ENCODE measurements around the gene SLIT3.

Gene SLIT3

DNA sequence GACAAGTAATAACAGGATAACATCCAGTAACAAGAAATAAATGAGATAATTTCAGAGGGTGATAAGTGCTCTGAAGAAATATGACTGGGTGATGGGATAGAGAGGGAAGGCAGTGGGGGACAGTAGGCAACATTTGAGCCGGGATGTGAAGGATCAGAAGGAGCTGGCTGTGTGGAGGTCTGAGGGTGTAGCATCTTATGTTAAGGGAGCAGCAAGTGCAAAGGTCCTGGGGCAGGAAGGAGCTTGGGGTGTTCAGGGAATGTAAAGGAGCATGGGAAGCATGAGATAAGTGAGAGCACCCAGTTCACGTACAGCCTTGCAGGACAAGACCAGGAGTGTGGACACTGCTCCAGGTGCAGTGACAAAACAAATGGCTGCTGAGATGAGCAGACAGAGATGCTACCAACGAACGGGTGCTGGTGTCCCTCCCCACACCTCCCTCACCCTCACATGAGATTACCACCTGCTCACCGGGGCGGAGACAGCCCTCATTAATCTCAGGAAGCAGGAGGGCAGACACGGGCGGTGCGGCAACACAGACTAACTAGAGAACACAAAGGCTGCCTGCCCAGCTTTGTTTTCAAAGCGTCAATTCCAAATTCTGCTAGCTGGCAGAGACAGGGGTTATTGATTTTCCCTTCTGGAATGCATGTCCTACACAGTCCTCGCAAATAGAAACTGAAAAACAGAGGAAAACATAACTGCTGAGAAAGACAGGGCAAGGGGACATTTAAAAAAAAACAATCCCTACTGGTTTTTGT lies 423.6 kb downstream of the SLIT3 start:
- no peak overlapping the region for H3K4me3 ChIP-seq (ENCODE audit: low read depth, low read length)
- no peaks in the 10 kb centered on the region for H3K9me3 ChIP-seq (ENCODE audit: control insufficient read depth, insufficient read depth, low read depth, low read length)
- H3K36me3 ChIP-seq (ENCODE audit: control insufficient read depth, insufficient read depth, low read length), result no peaks in the 10 kb centered on the region
- H3K27me3 ChIP-seq (ENCODE audit: control insufficient read depth, insufficient read depth, low read length), result no peaks in the 10 kb centered on the region
- H3K9ac ChIP-seq (ENCODE audit: low read length), result no peak overlapping the region
- peaks cover 42% of the 10 kb centered on the region for H3K4me1 ChIP-seq (ENCODE audit: control insufficient read depth, insufficient read depth, low read length)
- H3K27ac ChIP-seq (ENCODE audit: low read depth, low read length), result no peak overlapping the region

DNA sequence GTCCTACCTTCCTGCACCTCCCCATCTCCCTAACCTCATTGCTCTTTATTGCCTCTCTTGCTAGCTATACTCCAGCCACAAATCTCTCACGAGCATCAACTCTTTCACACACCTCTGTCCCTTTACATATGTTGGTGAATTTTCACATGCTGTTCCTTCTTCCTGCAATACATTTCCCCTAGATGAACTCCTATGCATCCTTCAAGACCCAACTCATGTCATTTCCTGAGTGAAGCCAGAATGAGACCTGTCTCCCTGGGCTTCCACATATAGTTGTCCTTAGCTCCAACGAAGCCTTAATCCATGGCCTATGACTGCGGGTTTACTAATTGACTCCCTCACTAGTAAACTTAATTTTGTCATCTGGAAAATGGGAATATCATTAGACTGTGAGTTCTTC lies 424.5 kb downstream of the SLIT3 start:
- Histone ChIP-seq H3K4me3 (ENCODE audit: low read depth, low read length) (no peak overlapping the region), H3K9me3 (ENCODE audit: control insufficient read depth, insufficient read depth, low read depth, low read length) (no peaks in the 10 kb centered on the region), H3K36me3 (ENCODE audit: control insufficient read depth, insufficient read depth, low read length) (no peaks in the 10 kb centered on the region), H3K27me3 (ENCODE audit: control insufficient read depth, insufficient read depth, low read length) (no peaks in the 10 kb centered on the region), H3K9ac (ENCODE audit: low read length) (no peak overlapping the region), H3K4me1 (ENCODE audit: control insufficient read depth, insufficient read depth, low read length) (peaks cover 34% of the 10 kb centered on the region), H3K27ac (ENCODE audit: low read depth, low read length) (no peak overlapping the region)

DNA sequence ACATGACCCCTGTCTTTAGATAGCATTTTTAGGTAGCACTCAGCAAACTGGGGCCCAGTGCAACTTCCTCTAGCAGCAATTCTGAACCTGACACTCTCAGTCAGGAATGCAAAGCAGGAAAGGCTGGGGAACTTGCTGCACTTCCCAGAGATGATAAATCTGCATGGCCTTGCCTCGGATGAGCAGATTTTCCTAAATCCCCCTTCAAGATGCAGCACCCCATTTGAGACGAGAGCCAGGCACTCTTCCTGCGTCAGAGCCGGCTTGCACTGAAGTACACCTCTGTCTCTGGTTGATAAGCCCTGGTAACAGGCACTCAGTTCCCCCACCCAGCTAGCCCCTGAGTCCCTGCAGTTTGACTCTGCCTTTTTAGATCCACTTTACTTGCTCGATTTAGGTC lies 425.1 kb downstream of the SLIT3 start:
- Histone ChIP-seq H3K27me3 (ENCODE audit: control insufficient read depth, insufficient read depth, low read length) (no peaks in the 10 kb centered on the region), H3K9ac (ENCODE audit: low read length) (peak overlapping the region; percentile 19), H3K27ac (ENCODE audit: low read depth, low read length) (no peak overlapping the region), H3K36me3 (ENCODE audit: control insufficient read depth, insufficient read depth, low read length) (no peaks in the 10 kb centered on the region), H3K4me3 (ENCODE audit: low read depth, low read length) (no peak overlapping the region), H3K4me1 (ENCODE audit: control insufficient read depth, insufficient read depth, low read length) (peaks cover 31% of the 10 kb centered on the region), H3K9me3 (ENCODE audit: control insufficient read depth, insufficient read depth, low read depth, low read length) (no peaks in the 10 kb centered on the region)

DNA sequence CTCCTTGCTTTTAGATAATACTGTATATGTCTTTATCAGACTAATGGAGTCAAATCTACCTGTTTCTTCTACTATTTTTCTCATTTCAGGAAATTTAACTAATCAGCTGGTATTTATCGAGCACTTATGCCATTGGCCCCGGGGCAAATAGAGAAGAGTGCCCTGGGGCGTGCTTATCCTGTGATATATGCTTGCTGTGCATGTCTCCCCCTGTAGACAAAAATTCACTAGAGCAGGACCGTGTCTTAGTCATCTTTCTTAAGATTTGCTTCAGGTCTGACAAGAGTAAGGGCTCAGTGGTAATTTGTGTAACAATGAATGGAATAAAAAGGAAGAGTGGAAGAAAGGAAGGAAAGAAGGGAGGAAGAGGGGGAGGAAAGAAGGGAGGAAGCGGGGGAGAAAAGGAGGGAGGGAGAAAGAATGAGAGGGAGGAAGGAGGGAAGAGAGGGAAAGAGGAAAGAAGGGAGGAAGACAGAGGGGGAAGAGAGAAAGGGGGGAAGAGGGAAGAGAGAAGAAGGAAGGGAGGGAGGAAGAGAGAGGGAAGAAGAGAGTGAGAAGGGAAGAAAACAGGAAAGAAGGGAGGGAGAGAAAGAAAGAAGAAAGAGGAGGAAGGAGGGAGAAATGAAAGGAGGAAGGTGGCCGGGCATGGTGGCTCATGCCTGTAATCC lies 426.1 kb downstream of the SLIT3 start:
- H3K27ac ChIP-seq (ENCODE audit: low read depth, low read length), result no peak overlapping the region
- no peak overlapping the region for H3K9ac ChIP-seq (ENCODE audit: low read length)
- H3K9me3 ChIP-seq (ENCODE audit: control insufficient read depth, insufficient read depth, low read depth, low read length), result no peaks in the 10 kb centered on the region
- no peak overlapping the region for H3K4me3 ChIP-seq (ENCODE audit: low read depth, low read length)
- no peaks in the 10 kb centered on the region for H3K27me3 ChIP-seq (ENCODE audit: control insufficient read depth, insufficient read depth, low read length)
- no peaks in the 10 kb centered on the region for H3K36me3 ChIP-seq (ENCODE audit: control insufficient read depth, insufficient read depth, low read length)
- peaks cover 21% of the 10 kb centered on the region for H3K4me1 ChIP-seq (ENCODE audit: control insufficient read depth, insufficient read depth, low read length)

DNA sequence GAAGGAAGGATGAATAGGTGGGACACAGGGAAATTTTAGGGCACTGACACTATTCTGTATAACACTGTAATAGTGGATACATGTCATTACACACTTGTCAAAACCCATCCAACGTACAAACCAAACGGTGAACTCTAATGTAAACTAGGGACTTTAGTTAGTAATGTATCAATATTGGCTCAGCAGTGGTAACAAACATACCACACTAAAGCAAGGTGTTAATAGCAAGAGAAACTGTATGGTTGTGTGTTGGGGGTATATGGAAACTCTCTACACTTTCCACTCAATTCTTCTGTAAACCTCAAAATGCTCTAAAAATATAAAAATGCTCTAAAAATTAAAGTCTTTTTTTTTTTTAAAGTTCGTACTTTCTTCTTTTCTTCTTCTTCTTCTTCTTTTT lies 428.7 kb downstream of the SLIT3 start:
- no peak overlapping the region for H3K27ac ChIP-seq (ENCODE audit: low read depth, low read length)
- H3K27me3 ChIP-seq (ENCODE audit: control insufficient read depth, insufficient read depth, low read length), result no peaks in the 10 kb centered on the region
- no peaks in the 10 kb centered on the region for H3K9me3 ChIP-seq (ENCODE audit: control insufficient read depth, insufficient read depth, low read depth, low read length)
- H3K9ac ChIP-seq (ENCODE audit: low read length), result no peak overlapping the region
- H3K4me3 ChIP-seq (ENCODE audit: low read depth, low read length), result no peak overlapping the region
- H3K4me1 ChIP-seq (ENCODE audit: control insufficient read depth, insufficient read depth, low read length), result peaks cover 11% of the 10 kb centered on the region
- H3K36me3 ChIP-seq (ENCODE audit: control insufficient read depth, insufficient read depth, low read length), result no peaks in the 10 kb centered on the region

DNA sequence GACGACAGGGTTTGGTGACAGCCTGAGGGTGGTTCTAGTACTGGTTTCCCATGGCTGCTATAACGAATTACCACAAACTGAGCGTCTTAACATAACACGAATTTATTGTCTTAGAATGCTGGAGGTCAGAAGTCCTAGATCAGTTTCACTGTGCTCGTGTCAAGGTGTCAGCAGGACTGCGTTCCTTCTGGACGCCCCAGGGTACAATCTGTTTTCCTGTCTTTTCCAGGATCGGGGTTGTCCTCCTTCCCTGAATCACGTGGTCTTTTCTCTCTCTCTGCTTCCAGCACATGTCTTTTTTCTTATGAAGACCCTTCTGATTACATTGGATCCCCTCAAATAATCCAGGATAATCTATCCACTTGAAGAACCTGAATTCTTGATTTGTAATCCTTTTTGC lies 430.0 kb downstream of the SLIT3 start:
- Histone ChIP-seq H3K27ac (ENCODE audit: low read depth, low read length) (no peak overlapping the region), H3K9me3 (ENCODE audit: control insufficient read depth, insufficient read depth, low read depth, low read length) (no peaks in the 10 kb centered on the region), H3K9ac (ENCODE audit: low read length) (no peak overlapping the region), H3K4me1 (ENCODE audit: control insufficient read depth, insufficient read depth, low read length) (peaks cover 12% of the 10 kb centered on the region), H3K27me3 (ENCODE audit: control insufficient read depth, insufficient read depth, low read length) (no peaks in the 10 kb centered on the region), H3K4me3 (ENCODE audit: low read depth, low read length) (no peak overlapping the region), H3K36me3 (ENCODE audit: control insufficient read depth, insufficient read depth, low read length) (no peaks in the 10 kb centered on the region)

DNA sequence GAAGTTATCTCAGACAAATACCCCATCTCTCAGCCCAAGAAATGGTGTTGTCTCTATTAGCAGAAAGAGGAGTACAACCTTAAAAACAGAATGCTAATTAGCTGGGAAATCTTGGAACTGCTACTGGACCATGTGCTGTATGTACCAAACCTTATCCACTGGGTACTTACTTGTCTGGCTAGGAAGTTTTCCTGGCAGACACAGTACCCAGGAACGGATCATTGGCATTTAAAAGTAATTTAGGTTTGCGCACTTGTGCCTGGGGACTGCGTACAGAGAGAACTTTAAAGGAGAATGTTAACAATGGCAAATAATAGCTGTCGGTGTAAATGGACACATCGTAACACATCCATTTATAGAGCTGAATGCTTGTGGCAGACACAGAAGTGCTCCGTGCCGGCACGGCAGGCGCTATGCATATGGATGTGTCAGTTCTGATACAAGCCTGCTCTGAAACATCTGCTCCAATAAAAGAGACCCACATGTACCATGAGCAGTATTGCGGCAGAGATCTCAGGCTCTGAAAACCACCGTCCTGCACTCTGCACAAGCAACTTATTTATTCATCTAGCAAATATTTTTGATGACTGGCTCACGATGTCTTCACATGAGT lies 431.2 kb downstream of the SLIT3 start:
- Histone ChIP-seq H3K27ac (ENCODE audit: low read depth, low read length) (no peak overlapping the region), H3K4me1 (ENCODE audit: control insufficient read depth, insufficient read depth, low read length) (peaks cover 4% of the 10 kb centered on the region), H3K9ac (ENCODE audit: low read length) (no peak overlapping the region), H3K36me3 (ENCODE audit: control insufficient read depth, insufficient read depth, low read length) (no peaks in the 10 kb centered on the region), H3K9me3 (ENCODE audit: control insufficient read depth, insufficient read depth, low read depth, low read length) (no peaks in the 10 kb centered on the region), H3K27me3 (ENCODE audit: control insufficient read depth, insufficient read depth, low read length) (no peaks in the 10 kb centered on the region), H3K4me3 (ENCODE audit: low read depth, low read length) (no peak overlapping the region)

DNA sequence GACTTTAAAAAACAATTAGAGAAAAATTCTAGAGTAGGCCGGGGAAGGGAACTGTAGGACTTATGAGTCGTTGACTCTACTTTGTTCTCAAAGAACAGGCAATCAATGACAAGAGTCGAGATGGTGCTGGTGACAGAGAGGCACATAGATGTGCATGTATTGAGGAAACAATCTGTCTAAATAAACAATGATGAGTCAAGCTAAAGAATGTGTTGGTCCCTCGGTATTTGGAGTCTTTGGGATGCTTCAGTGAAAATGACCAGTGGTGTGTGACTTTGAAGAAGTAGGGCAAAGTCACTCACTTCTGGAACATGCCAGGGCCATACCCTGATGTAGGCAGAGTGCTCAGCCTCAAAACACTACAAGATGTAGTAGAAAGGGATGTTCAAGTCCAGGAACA lies 433.7 kb downstream of the SLIT3 start:
- no peaks in the 10 kb centered on the region for H3K36me3 ChIP-seq (ENCODE audit: control insufficient read depth, insufficient read depth, low read length)
- no peaks in the 10 kb centered on the region for H3K9me3 ChIP-seq (ENCODE audit: control insufficient read depth, insufficient read depth, low read depth, low read length)
- H3K4me3 ChIP-seq (ENCODE audit: low read depth, low read length), result no peak overlapping the region
- H3K4me1 ChIP-seq (ENCODE audit: control insufficient read depth, insufficient read depth, low read length), result peaks cover 4% of the 10 kb centered on the region
- no peak overlapping the region for H3K27ac ChIP-seq (ENCODE audit: low read depth, low read length)
- H3K27me3 ChIP-seq (ENCODE audit: control insufficient read depth, insufficient read depth, low read length), result no peaks in the 10 kb centered on the region
- H3K9ac ChIP-seq (ENCODE audit: low read length), result no peak overlapping the region

DNA sequence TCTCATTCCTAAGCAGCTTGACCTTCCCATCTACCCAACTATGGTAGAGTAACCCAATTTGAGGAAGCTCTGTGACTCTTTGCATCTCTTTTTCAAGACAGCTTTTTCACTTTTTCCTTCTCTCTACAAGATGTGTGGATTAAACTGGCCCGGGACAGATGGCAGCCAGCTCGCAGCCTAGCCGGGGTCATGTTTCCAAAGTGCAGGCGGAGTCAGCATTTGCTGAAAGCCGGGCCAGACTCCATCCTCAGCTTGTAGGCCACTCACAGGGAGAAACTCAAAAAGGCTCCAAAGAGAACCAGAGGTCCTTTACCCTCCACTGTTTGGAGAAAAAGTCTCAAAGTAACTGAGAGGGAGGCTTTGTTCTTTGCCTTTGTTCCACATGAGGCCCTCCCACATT lies 435.0 kb downstream of the SLIT3 start:
- no peaks in the 10 kb centered on the region for H3K9me3 ChIP-seq (ENCODE audit: control insufficient read depth, insufficient read depth, low read depth, low read length)
- H3K36me3 ChIP-seq (ENCODE audit: control insufficient read depth, insufficient read depth, low read length), result no peaks in the 10 kb centered on the region
- H3K4me1 ChIP-seq (ENCODE audit: control insufficient read depth, insufficient read depth, low read length), result peaks cover 4% of the 10 kb centered on the region
- no peak overlapping the region for H3K9ac ChIP-seq (ENCODE audit: low read length)
- no peak overlapping the region for H3K4me3 ChIP-seq (ENCODE audit: low read depth, low read length)
- no peak overlapping the region for H3K27ac ChIP-seq (ENCODE audit: low read depth, low read length)
- H3K27me3 ChIP-seq (ENCODE audit: control insufficient read depth, insufficient read depth, low read length), result no peaks in the 10 kb centered on the region

DNA sequence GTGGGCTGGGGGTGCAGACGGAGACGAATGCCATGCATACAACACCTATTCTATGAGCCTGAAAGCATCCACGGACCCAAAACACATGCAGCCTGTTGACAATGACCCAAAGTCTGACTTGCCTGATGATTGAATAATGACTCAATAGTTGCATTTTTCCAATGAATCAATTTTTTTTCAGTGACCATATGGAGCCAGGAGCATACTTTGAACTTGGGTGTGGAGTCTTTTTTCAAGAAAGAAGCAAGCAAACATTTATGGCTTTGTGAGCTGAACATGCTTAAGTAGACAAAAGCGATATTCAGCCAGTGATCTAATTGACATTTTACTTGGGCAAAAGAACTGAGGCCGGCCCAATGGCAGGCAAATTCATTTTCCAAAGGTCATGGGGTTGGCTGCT lies 437.9 kb downstream of the SLIT3 start:
- Histone ChIP-seq H3K4me3 (ENCODE audit: low read depth, low read length) (no peak overlapping the region), H3K36me3 (ENCODE audit: control insufficient read depth, insufficient read depth, low read length) (no peaks in the 10 kb centered on the region), H3K9ac (ENCODE audit: low read length) (no peak overlapping the region), H3K9me3 (ENCODE audit: control insufficient read depth, insufficient read depth, low read depth, low read length) (no peaks in the 10 kb centered on the region), H3K4me1 (ENCODE audit: control insufficient read depth, insufficient read depth, low read length) (peaks cover 8% of the 10 kb centered on the region), H3K27me3 (ENCODE audit: control insufficient read depth, insufficient read depth, low read length) (no peaks in the 10 kb centered on the region), H3K27ac (ENCODE audit: low read depth, low read length) (no peak overlapping the region)

DNA sequence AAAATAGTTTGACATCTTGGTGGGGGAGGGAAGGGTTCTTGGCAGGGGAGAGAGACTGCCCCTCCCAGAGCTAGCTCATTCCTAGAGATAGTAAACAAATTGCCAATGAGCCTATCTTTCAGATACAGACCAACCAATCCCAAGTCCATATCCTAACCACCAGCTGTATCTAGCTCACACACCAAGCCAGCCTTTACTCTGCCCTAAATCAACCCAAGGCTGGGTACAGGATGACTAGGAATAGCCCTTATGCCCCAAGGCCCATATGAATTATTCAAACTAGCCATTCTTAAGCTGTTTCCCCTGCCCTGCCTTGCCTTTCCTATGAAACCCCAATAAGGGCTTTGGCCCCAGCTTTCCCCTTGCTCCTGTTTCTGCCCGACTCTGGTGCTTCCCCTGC lies 440.4 kb downstream of the SLIT3 start:
- H3K4me1 ChIP-seq (ENCODE audit: control insufficient read depth, insufficient read depth, low read length), result 0 out of 2 replicates have a peak, but pooled peaks cover 4% of the 10 kb centered on the region
- no peak overlapping the region for H3K4me3 ChIP-seq (ENCODE audit: low read depth, low read length)
- no peak overlapping the region for H3K9ac ChIP-seq (ENCODE audit: low read length)
- no peaks in the 10 kb centered on the region for H3K9me3 ChIP-seq (ENCODE audit: control insufficient read depth, insufficient read depth, low read depth, low read length)
- H3K27ac ChIP-seq (ENCODE audit: low read depth, low read length), result no peak overlapping the region
- no peaks in the 10 kb centered on the region for H3K36me3 ChIP-seq (ENCODE audit: control insufficient read depth, insufficient read depth, low read length)
- H3K27me3 ChIP-seq (ENCODE audit: control insufficient read depth, insufficient read depth, low read length), result no peaks in the 10 kb centered on the region

Data from HUES6 (cell line).